Activated CD4-positive, alpha-beta memory T cell treated with anti-CD3 and anti-CD28 coated beads for 36 hours (primary cell): ENCODE measurements around the gene NADSYN1. TPM values are rescaled to one million over a fixed set of nuclear protein-coding genes. Genes with fewer than 3 reads are reported as not detected.
A peak's percentile ranks its signal among the peaks of the same experiment; 100 is the strongest.

Experiments used
- CTCF ChIA-PET: fragments of 350-600 bp; sonication (Branson Sonifier 250); formaldehyde crosslinking; loops from one replicate; lab custom pipeline; 2021; ENCODE audit warnings: antibody characterized with exemption, inconsistent platforms; lab: Charles Lee
- POLR2A ChIA-PET: fragments of 350-600 bp; sonication (Branson Sonifier 250); formaldehyde crosslinking; loops from one replicate; lab custom pipeline; 2021; ENCODE audit warnings: antibody characterized with exemption; lab: Charles Lee
- DNase-seq: peaks from one replicate; pipeline ENCODE4 v3.0.0-alpha.2; 2020
- H3K27ac Mint-ChIP-seq: one replicate; pipeline ENCODE4 v1.8.0; 2021; ENCODE audit warnings: mixed read lengths
- H3K27me3 Mint-ChIP-seq: one replicate; pipeline ENCODE4 v1.8.0; 2021; ENCODE audit warnings: mixed read lengths
- H3K36me3 Mint-ChIP-seq: one replicate; pipeline ENCODE4 v1.8.0; 2021; ENCODE audit warnings: mixed read lengths
- H3K4me1 Mint-ChIP-seq: one replicate; pipeline ENCODE4 v1.8.0; 2021; ENCODE audit warnings: low read depth, mixed read lengths
- H3K4me3 Mint-ChIP-seq: one replicate; pipeline ENCODE4 v1.8.0; 2021; ENCODE audit warnings: mild to moderate bottlenecking, mixed read lengths
- H3K9me3 Mint-ChIP-seq: one replicate; pipeline ENCODE4 v1.8.0; 2021; ENCODE audit warnings: mixed read lengths
- intact Hi-C: fragments of 100-400 bp; cut with micrococcal nuclease; formaldehyde crosslinking; loops from one replicate; pipeline ENCODE4 v1.15.1; 2023
- total RNA-seq, 2 experiments: library from RNA; stranded (reverse); gene quantifications; one replicate each; pipeline ENCODE4 v1.2.3, GENCODE V29; 2021

The NADSYN1 gene
- total RNA-seq, 2 experiments from 2014 or later: 85.0 to 91.9 TPM

DNA sequence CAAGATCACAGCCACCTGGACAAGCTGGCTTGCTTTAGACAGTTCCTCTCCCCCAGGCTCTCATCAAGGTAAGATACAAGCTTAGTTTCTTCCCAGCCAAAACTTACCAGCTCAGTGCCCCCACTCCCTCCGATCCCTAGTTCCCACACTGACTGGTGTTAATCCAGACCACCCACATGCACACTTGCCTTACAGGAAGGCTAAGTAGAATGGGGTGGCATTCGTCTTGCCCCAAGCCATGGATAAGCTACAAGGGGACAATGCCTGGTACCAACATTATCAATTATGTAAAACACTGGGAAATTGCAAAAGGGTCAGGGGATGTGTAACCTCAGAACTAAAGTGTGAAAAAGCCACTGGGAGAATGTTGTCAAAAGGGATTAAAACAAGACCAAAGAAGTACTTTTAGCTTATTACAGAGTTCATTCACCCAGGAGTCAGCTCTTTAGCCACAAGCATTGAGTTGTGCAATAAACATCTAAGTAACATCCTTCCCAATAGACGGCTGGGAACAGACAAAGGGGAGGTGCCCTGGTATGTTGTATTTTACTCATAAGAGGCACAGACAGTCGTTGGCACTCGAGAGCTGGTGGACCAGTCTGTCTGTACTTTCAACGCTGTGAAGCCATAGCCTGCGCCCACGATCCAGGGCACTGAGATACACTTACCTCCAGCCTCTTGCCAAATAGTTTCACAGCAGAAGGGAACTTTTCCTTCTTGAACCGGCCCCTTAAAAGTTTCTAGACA lies 5.9 kb upstream of the NADSYN1 start:
- Mint-ChIP-seq H3K9me3 (peaks cover 5% of the 10 kb centered on the region), H3K36me3 (peaks cover 53% of the 10 kb centered on the region), H3K27ac (no peak overlapping the region), H3K4me1 (peaks cover 47% of the 10 kb centered on the region), H3K4me3 (peak overlapping the region; percentile 94), H3K27me3 (no peaks in the 10 kb centered on the region)
- ChIA-PET CTCF (interaction anchor here (2.7 kb wide), 1 partner anchor 116 kb away, joined by 7 read pairs; no protein-coding TSS in a partner anchor), POLR2A (no interaction called here)
- intact Hi-C loops: loop anchor here (10.0 kb wide), 1 partner anchor 98 kb away; the partner anchor contains the start of gene KRTAP5-9
- peak; percentile 20 for DNase-seq

DNA sequence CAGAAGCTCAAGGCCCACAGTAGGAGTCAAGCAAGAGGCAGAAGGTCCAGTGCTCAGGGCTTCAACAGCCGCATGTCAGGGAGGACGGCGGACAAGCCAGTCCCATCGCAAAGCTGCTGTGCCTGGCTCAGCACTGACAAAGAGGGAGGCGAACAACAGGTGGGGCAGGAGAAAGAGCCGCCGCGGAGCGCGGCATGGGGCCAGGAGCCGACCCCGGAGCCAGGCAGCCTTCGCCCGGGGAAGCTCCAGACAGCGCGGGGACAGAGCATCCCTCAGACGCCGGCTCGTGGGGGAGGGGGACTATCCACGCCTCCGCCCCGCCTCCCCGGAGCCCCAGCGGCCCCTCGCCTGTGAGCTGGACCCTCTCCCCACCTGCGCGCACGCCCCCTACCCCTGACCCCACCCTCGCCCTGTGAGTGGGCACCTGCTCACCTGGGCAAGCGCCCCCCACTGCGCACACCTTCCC lies 5.2 kb upstream of the NADSYN1 start:
- no peaks in the 10 kb centered on the region for H3K27me3 Mint-ChIP-seq
- peaks cover 51% of the 10 kb centered on the region for H3K4me1 Mint-ChIP-seq
- intact Hi-C loops: loop anchor here (2.0 to 10.0 kb wide), 2 partner anchors 97 to 339 kb away; partner anchors contain the start of gene KRTAP5-9
- H3K4me3 Mint-ChIP-seq: peak overlapping the region; percentile 94
- H3K9me3 Mint-ChIP-seq: peaks cover 5% of the 10 kb centered on the region
- no peak overlapping the region for H3K27ac Mint-ChIP-seq
- ChIA-PET CTCF (interaction anchor here (0.8 to 2.7 kb wide), 2 partner anchors 116 to 613 kb away, joined by 3 to 7 read pairs; no protein-coding TSS in a partner anchor), POLR2A (no interaction called here)
- peaks cover 48% of the 10 kb centered on the region for H3K36me3 Mint-ChIP-seq
- DNase-seq: peak; percentile 56

DNA sequence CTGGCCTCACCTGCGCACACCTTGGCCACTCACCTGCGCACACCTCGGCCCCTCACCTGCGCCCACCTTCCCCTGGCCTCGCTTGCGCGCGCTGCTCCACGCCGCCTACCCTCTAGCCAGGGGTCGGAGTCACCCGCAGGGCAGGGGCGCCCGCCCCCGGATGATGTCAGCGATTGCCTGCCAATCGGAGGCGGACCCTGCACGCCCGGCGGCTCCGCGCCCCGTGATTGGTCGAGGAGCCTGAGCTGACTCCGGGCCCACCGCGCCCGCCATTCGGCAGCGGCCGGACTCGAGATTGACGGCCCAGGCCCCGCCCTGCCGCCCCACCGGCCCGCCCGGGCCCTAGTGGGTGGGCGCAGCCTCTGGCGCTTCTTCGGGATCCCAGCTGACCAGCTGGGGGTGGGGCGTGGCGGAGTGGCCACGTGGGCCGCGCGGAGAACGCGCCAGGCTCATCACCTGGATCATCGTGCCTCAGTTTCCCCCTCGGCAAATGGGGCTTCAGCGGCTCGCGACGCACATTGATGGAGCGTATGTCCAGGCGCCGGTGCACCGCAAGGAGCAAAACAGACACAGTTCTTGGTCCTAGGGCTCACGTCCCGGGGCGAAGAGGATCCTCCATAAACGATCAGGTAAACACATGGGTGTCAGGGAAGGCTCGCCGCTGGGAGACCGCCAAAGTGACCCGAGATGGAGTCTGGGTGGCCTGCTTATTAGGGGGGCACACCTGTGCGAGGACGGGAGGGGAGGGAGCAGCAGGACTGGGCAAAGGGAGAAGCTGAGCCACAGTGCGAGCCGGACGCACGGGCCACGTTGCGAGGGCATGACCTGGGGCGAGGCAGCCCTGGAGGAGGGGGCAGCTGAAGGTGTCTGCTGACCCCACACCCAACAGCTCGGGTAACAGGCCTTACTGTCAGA lies 4.5 kb upstream of the NADSYN1 start, which contains the start of gene DHCR7:
DHCR7 (minus strand) TSS at position 137 of the 915 bp plus-strand sequence. CDS start 3,441 bp downstream, outside the sequence.
- no peaks in the 10 kb centered on the region for H3K27me3 Mint-ChIP-seq
- ChIA-PET CTCF (interaction anchor here (0.8 to 2.7 kb wide), 2 partner anchors 115 to 614 kb away, joined by 3 to 7 read pairs; no protein-coding TSS in a partner anchor), POLR2A (no interaction called here)
- peak within 1 kb of the TSS; percentile 94 for H3K4me3 Mint-ChIP-seq
- H3K27ac Mint-ChIP-seq: peak within 1 kb of the TSS; percentile 79
- H3K9me3 Mint-ChIP-seq: peaks cover 5% of the 10 kb centered on the region
- peak; percentile 96 for DNase-seq
- peaks cover 54% of the 10 kb centered on the region for H3K4me1 Mint-ChIP-seq
- intact Hi-C loops: loop anchor here (2.0 to 10.0 kb wide), 2 partner anchors 96 to 338 kb away; partner anchors contain the start of gene KRTAP5-9
- H3K36me3 Mint-ChIP-seq: peaks cover 41% of the 10 kb centered on the region

- CTCF ChIA-PET: interaction anchor here (0.6 to 2.7 kb wide), 2 partner anchors 114 to 259 kb away, joined by 3 to 7 read pairs; no protein-coding TSS in a partner anchor
- no peak for DNase-seq
- H3K4me1 Mint-ChIP-seq: peaks cover 61% of the 10 kb centered on the region
- H3K27ac Mint-ChIP-seq: peak overlapping the region; percentile 79
- H3K36me3 Mint-ChIP-seq: peaks cover 33% of the 10 kb centered on the region
- POLR2A ChIA-PET: no interaction called here
- peak overlapping the region; percentile 94 for H3K4me3 Mint-ChIP-seq
- no peaks in the 10 kb centered on the region for H3K27me3 Mint-ChIP-seq
- peaks cover 5% of the 10 kb centered on the region for H3K9me3 Mint-ChIP-seq
- intact Hi-C loops: loop anchor here (2.0 to 10.0 kb wide), 2 partner anchors 95 to 337 kb away; partner anchors contain the start of gene KRTAP5-9
Observed at GRCh38 chr11:71449596-71449995, 3.4 kb upstream of the NADSYN1 start.

- Mint-ChIP-seq H3K36me3 (peaks cover 32% of the 10 kb centered on the region), H3K4me3 (peak overlapping the region; percentile 32), H3K9me3 (peaks cover 5% of the 10 kb centered on the region), H3K27ac (no peak overlapping the region), H3K27me3 (no peaks in the 10 kb centered on the region), H3K4me1 (peaks cover 65% of the 10 kb centered on the region)
- ChIA-PET POLR2A (no interaction called here), CTCF (interaction anchor here (1.0 kb wide), 1 partner anchor 11 kb away, joined by 3 read pairs; no protein-coding TSS in a partner anchor)
- intact Hi-C loops: loop anchor here (5.0 kb wide), 2 partner anchors 37 to 1248 kb away; partner anchors contain the start of gene FADD
- no peak for DNase-seq
Observed at GRCh38 chr11:71450507-71450906, 2.5 kb upstream of the NADSYN1 start.

GRCh38 chr11:71450939-71451338 lies 2.1 kb upstream of the NADSYN1 start:
- peaks cover 63% of the 10 kb centered on the region for H3K4me1 Mint-ChIP-seq
- POLR2A ChIA-PET: no interaction called here
- CTCF ChIA-PET: interaction anchor here (1.0 kb wide), 1 partner anchor 11 kb away, joined by 3 read pairs; no protein-coding TSS in a partner anchor

DNA sequence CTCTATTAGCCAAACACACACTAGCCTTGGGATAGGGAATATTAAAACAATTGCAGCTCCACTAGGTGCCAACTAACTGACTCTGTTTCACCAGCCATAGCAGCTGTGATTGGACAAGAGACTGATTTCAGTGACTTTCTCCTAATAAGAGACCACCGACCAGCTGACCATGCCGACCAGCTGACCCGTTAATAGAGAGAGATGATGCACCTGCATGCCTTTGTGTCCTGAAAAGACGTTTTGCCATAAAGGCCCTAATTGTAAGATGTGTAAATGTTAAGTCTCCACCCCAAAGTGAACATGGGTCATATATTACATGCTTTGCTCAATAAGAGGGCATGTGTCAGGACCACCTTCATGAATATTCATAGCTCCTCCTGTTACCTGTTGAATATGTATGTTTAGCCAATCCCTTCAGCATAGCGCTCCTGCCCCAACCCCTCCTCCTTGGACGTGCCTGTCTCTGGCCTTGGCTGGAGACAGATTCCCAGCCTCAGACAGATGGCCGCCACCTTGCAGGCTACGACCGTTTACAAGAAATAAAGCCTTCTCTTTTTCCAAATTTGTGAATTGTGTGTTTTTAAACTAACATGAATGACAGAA lies 1.3 kb upstream of the NADSYN1 start:
- H3K4me1 Mint-ChIP-seq: peaks cover 58% of the 10 kb centered on the region
- ChIA-PET CTCF (no interaction called here), POLR2A (no interaction called here)
- H3K27ac Mint-ChIP-seq: peak overlapping the region; percentile 89
- no peak for DNase-seq
- peaks cover under 1% of the 10 kb centered on the region for H3K9me3 Mint-ChIP-seq
- intact Hi-C loops: loop anchor here (5.0 kb wide), 2 partner anchors 36 to 1249 kb away; partner anchors contain the start of gene FADD
- no peaks in the 10 kb centered on the region for H3K27me3 Mint-ChIP-seq
- H3K4me3 Mint-ChIP-seq: peak overlapping the region; percentile 93
- peaks cover 30% of the 10 kb centered on the region for H3K36me3 Mint-ChIP-seq

More at GRCh38 chr11:71450939-71451338, 2.1 kb upstream of the NADSYN1 start:
- H3K27ac Mint-ChIP-seq: peak overlapping the region; percentile 89
- H3K4me3 Mint-ChIP-seq: peak overlapping the region; percentile 32
- H3K36me3 Mint-ChIP-seq: peaks cover 30% of the 10 kb centered on the region
- no peak for DNase-seq
- intact Hi-C loops: loop anchor here (5.0 kb wide), 2 partner anchors 36 to 1249 kb away; partner anchors contain the start of gene FADD
- H3K27me3 Mint-ChIP-seq: no peaks in the 10 kb centered on the region
- peaks cover 4% of the 10 kb centered on the region for H3K9me3 Mint-ChIP-seq

- CTCF ChIA-PET: no interaction called here
- no peaks in the 10 kb centered on the region for H3K27me3 Mint-ChIP-seq
- peaks cover 51% of the 10 kb centered on the region for H3K4me1 Mint-ChIP-seq
- H3K9me3 Mint-ChIP-seq: no peaks in the 10 kb centered on the region
- H3K36me3 Mint-ChIP-seq: peaks cover 24% of the 10 kb centered on the region
- intact Hi-C loops: loop anchor here (5.0 kb wide), 2 partner anchors 35 to 1250 kb away; partner anchors contain the start of gene FADD
- peak; percentile 73 for DNase-seq
- peak overlapping the region; percentile 89 for H3K27ac Mint-ChIP-seq
- peak overlapping the region; percentile 93 for H3K4me3 Mint-ChIP-seq
- POLR2A ChIA-PET: interaction anchor here (0.7 kb wide), 1 partner anchor 37 kb away, joined by 4 read pairs; no protein-coding TSS in a partner anchor
Observed at GRCh38 chr11:71452199-71453036, 585 bp upstream of the NADSYN1 start.

DNA sequence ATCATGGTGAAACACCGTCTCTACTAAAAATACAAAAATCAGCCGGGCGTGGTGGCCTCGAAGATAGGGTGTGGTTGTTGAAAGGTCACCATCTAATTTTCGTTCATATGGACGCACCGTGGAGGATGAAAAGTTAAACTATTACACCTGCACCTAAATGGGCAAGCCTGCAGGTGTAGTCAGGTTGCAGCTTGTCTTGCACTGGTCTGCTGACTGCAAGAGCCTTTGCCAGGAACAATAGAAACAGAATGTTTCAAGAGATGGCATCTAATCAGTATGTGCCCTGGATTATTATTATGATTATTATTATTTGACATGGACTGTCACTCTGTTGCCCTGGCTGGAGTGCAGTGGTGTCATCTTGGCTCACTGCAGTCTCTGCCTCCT lies 908 bp downstream of the NADSYN1 start:
- Mint-ChIP-seq H3K36me3 (peaks cover 20% of the 10 kb centered on the region), H3K9me3 (no peaks in the 10 kb centered on the region), H3K4me3 (peak overlapping the region; percentile 93), H3K27ac (peak overlapping the region; percentile 58), H3K4me1 (peaks cover 47% of the 10 kb centered on the region), H3K27me3 (no peaks in the 10 kb centered on the region)
- ChIA-PET CTCF (no interaction called here), POLR2A (no interaction called here)
- intact Hi-C loops: loop anchor here (5.0 kb wide), 2 partner anchors 33 to 1252 kb away; partner anchors contain the start of gene FADD
- DNase-seq: no peak

GRCh38 chr11:71454470-71455113 lies 1.6 kb downstream of the NADSYN1 start:
- POLR2A ChIA-PET: no interaction called here
- Mint-ChIP-seq H3K27me3 (no peaks in the 10 kb centered on the region), H3K4me1 (peaks cover 42% of the 10 kb centered on the region), H3K4me3 (peak overlapping the region; percentile 51), H3K9me3 (no peaks in the 10 kb centered on the region), H3K27ac (no peak overlapping the region), H3K36me3 (peaks cover 22% of the 10 kb centered on the region)
- intact Hi-C loops: loop anchor here (5.0 kb wide), 2 partner anchors 33 to 1252 kb away; partner anchors contain the start of gene FADD
- DNase-seq: peak; percentile 18
- CTCF ChIA-PET: no interaction called here
